ENCODE data around the gene PPP4R3A.
"Not testable (repeated sequence)": the region's sequence is repeated elsewhere in the genome, so short reads cannot be mapped to it uniquely, and the experiment has no call there.

The PPP4R3A gene

DNA sequence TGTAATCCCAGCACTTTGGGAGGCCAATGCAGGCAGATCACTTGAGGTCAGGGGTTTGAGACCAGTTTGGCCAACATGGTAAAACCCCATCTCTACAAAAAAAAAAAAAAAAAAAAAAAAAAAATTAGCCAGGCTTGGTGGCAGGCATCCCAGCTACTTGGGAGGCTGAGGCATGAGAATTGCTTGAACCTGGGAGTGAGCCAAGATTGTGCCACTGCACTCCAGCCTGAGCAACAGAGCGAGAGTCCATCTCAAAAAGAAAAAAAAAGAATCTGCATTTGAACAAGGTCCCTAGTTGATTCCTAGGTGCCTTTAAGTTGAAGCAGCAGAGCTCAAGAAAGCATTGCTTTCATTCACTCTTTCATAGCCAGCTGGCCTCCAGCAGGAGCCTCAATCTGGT is 81.2 kb downstream of the PPP4R3A start:
- DNase-seq: not testable (repeated sequence)

DNA sequence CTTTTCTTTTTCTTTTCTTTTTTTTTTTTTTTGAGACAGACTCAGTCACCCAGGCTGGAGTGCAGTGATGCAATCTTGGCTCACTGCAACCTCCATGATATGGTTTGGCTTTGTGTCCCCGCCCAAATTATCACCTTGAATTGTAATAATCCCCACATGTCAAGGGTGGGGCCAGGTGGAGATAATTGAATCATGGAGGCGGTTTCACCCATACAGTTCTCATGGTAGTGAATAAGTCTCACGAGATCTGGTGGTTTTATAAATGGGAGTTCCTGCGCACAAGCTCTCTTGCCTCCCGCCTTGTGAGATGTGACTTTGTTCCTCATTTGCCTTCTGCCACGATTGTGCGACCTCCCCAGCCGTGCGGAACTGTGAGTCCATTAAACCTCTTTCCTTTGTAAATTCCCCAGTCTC is 84.6 kb downstream of the PPP4R3A start:
- DNase-seq: not testable (repeated sequence)

DNA sequence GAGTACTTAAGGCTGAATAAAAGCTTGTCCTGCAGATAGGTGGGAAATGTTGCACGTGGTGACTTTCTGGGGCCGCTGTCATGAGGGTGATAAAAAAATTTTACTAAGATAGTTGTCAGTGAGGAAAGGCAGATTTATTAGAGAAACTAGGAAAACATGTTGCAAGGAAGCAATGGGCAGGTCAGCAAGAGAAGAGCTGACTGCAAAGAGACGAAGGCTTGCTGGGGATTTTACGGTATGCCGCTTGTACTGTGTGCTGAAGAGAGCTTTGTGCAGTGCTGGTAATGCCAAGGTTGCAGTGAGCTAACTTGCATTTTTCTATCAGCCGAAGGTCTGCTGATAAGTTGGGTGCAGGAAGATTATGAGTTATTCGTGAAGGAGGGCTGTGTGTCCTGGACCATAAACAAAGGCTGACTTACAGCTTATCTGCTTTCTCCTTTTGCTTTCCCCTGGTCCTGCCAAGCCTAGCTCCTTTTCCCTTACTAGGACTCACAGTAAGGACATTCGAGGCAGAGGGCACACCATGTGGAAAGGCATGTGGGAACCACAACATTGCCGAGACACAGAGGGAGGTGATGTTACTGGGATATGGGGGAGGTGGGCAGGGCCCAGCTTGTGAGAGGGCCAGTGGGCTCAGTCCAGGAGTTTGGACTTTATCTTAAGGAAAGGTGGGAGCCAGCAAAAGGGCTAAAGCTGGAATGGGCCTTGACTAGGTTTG is 85.1 kb downstream of the PPP4R3A start:
- DNase-seq: no peak

DNA sequence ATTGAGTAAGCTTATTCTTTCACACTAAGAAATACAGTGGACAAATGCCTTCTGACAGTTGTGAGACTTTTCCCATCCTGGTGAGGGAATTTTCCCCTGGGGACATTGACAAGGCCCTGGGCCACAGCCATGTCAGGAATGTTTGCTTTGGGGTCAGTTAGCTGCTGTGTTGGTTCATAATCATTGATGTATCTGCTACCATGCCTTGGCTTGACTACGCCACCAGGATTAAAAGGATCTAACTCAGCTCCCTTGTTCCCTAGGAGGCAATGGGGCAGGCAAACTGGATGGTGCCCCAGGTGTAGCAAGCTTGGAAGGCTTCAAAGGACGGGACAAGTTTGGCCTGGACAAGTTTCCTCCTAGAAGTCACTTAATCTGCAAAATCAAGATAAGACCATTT is 89.4 kb downstream of the PPP4R3A start:
- no peak for DNase-seq

DNA sequence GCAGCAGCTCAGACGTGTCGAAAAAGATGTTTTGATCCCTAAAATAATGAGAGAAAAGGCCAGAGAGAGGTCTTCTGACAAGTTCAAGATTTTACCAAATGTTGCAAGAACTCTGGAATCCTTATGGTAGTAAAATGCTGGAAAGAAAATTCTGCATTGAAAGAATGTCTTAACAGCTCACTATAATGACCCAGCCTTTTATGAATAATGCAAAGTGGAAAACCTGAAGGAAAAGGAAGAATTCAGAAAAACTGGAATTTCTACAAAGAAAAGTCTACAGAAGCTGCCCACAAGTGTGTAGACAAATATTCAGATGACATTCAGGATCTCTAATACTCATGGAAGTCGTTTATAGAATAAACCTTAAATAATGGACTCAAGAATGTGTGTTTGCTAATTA is 90.7 kb downstream of the PPP4R3A start:
- DNase-seq: no peak

DNA sequence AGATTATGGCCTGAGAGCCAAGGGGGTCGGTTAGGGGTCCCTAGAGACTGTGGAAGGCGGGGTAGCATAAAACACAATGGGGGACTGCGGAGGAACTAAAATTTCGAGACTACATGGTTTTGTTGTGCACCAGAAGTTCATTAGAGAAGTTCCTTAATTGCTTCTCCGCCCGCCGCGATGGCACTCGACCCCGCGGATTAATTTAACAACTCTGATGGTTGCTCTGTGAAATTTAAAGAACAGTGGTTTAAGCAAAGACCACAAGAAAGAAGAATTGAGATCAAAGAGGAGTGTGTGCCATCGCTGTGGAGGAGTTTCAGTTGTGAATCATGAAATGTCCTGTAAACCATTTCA is 91.1 kb downstream of the PPP4R3A start:
- no peak for DNase-seq

DNA sequence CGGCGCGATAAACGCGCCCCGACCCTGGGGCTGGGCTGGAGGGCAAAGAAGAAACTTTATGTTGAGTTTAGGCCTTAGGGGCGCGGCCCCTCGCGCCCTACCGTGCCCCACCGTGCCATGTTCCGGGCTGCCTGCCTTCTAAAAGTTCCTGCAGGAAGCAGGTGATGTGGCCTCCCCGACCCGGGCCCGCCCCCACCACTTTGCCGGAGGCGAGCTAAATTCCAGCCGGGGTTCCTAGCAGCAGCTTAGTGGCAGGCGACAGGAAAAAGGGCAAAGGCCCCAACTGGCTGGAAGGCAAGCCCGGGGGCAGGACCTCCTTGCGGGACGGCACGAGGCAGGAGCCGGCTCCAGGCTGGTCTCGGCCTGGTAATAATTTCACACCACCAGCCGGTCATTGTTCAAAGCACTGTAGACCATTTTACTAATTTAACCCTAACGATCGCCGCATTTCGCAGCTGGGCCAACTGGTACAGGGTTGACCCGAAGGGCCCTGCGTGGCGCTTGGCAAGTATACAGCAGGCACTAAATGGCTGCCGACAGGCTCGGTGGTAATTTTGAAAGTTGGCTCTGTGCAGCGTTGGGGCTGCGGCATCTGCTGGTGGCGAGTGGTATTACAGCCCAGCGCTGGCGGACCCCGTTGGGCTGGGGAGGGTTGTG is 91.6 kb downstream of the PPP4R3A start:
- DNase-seq: peak; percentile 69

DNA sequence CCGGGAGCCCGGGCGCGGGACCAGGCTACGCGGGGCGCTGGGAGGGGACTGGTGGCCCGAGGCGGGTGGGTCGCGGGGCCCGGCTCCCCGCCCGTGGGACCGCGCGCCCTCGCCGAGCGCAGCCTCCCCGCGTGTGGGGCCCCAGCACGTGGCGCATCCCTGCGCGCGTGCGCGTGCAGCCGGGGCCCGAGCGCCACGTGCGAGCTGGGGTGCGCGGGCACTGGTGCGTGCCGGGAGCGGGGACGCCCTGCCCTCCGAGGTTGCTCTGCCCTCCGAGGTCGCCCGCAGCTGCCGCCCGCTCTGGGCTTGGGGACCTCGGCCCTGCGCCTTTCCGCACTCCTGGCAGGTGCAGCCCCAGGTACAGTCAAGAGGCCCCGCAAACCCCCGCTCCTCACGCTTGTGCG is 92.1 kb downstream of the PPP4R3A start:
- peak; percentile 80 for DNase-seq

DNA sequence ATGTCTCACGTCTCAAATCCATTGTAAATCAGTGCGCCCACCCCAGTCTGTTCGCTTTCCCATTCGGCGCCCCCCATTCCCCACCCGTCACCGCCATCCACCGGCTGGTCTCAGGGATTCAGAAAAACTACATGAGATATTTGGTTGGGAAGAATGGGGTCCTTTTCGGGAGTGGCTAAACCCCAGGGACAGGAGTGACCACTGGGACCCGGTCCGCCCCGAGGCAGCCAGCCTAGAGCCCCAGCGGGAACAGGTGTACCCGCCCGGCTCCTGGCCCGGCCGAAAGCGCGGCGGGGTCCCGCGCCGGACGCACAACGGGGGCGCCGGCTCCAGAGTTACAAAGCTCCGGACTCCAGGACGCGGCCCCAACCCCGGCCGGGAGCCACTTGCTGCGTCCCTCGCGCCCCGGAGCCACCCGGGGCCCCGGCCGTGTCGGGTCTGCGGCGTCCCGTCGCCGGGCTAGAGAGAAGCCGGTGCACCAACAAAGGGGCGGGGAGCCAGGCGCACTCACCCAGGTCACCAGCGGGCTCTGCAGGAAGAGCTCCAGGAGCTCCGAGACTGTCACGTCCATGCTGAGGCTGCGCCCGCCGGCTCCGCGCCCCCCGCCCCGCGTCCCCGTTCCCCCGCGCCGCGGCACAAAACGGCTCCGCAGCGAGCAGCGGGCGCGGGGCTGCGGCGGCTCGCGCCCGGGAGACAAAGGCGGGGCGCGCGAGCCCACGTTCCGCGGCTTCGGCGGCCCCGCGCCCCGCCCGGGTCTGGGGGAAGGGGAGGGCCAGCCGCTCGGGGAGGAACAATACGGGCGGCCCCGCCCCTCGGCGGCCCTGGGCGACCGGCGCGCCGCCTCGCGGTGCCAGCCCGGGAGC is 92.8 kb downstream of the PPP4R3A start, which contains the start of gene CCDC88C:
CCDC88C (minus strand) TSS at position 701 of the 863 bp plus-strand sequence; CDS start at position 571, 130 bp downstream.
- DNase-seq: peak; percentile 85

DNA sequence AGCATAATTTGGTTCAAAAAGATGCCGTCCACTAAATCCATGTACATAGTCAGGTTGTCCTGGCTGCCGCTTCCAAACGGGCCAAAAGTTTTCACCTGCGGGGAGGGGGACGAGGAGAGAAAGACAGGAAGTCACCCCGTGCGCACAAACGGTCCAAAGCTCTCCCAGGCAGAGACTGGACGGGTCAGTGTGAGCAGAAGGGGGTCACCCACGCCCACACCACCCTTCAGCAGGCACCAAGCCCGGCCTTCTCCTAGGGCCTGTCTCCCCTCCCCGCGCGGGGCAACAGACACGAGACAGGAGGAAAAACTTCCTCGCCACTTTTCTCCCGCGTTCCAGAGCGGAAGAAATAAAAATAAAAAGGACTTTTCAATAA is 93.4 kb downstream of the PPP4R3A start:
- DNase-seq: peak; percentile 32

DNA sequence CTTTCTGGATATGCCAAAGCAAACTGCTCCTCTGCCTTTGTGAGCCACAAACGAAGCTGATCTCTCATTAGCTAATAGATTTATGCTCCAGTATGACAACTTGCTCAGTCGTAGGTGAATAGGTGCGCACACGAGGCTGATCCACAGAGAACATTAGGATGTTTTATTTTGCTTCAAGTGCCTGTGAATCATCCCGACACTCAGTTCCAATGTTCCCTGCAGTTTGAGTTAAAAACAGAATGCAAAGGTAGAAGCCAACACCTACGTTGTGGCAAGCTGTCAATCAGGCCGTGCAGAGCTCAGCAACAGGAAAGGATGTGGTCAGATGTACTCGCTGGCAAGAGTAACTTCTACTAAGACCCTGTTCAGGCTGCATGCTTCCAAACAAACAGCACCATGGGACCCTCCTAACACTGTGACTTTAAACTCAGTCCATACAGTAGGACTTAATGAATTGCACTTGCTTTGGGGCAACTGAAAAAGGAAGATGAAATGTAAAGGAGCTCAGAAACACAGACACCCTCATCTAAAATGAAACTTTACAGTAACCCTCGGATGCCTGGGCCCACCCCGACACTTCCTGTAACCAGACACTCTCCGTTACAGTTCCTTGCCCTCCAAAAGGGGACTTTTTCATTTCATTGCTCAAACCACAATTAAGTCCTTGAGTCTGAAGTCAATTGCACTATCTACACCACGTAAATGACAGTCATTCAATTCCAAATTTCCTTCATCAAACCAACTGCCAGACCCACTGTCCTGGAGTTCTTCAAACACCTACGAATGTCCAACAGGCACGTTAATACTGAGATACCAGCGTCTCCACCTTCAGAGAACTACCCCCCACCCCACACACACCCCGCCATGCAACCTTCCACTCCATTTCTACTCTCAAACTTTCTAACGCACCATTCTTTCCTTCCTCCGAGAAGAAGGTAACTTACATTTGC is 94.0 kb downstream of the PPP4R3A start:
- DNase-seq: peak; percentile 75

DNA sequence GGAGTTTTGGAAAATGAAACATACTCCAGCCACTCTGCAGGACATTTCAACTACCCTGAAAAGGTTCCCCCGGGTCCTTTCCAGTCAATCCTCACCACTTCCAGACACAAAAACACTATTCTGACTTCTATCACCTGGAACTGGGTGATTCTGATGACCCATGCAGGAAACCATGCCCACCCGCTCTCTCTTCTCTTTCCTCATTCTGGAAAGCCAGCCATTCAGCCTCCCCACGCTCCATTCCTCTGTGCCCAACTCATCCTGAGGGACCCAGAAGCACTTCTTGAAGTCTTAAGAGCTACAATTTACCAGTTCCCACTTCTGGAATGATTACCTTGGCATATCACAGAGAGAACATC is 95.7 kb downstream of the PPP4R3A start:
- DNase-seq: no peak

DNA sequence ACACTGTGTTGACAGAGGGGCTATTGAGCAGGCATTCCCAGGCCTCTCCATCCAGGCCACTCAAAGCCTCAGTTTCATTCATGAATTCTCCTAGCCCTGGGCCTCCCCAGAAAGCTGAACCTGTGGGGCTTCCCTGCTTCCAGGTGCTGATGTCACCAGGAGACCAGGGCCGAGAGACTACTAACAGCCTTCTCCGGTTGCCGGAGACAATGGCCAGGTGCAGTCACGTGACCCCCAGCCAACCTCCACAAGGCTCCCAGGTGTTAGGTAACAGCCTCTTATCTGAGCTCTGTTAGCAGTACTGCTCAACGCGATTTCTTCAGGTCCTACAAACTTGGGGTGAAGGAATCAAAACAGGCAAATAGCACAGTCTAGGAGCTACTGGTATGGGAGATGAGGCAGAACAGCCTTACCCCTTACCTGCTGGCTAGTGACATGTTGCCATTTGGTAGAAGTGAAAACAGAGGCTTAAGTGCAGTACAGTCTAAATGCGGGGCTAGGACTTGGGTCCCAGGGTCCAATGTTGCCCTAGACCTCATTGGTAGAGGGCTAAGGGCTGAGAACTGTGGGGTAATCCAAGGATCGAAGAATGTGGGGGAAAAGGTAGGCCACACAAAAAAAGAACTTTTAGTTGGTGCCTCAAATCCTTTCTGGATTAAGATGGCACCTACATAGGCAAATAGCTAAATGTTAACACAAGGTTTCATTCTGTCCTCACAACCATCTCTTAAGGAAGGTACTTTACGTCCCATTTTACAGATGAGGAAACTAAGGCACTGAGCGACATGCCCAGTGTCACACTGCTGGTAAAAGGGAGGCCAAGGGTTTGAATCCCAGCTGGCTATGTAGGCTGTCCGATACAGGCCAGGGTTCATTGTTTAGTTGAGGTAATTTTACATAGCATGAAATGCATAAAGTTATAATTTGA is 96.3 kb downstream of the PPP4R3A start:
- peak; percentile 80 for DNase-seq

DNA sequence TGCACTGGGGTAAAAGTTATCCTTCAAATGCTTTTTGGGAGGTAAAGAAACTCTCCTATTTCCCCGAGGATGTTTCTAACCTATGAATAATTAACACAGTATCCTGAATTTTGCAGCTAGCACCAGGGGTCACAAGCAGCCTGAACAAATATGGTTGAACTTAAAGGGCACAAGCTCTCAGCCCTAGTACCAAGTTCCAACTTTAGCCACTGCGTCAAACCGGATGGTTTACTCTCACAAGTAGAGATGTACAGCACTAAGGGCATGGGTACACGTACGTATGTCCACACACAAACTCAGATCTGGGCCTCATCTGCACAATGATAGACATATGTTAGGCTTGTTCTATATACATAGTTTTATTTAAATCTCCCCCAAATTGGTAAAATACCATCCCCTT is 97.2 kb downstream of the PPP4R3A start:
- DNase-seq: no peak

DNA sequence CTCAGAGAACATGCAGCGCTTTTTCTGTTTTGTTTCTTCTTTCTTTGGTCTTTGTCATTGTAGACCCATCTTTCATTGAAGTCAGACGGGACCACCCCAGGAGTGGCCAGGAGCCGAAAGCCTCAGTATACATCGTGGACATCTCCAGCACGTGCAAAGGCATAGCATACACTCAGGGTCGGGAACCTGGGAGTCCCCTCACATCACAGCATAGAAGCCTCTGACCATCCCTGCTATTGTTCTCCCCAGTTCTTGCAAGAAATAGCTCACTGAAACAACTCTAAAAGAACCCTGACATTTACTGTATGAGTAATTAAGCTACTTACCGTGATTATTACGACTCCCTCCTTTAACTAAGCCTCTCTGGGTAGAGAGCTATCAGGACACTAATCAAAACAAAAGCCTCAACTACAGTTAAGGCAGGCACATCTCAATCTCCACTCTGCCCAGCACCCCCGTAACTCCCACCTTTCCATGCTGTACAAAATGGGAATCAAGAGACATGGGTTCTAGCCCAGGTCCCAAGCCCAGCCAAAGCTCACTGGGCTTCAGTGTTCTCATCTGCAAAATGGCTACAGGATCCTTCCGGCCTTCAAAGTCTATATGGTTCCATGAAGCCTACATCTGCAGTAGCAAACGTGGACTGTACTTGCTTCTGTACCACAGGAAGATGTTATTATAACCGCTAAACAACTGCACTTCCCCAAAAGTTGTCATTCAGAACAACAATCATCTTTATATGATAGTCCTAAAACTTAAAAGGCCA is 99.2 kb downstream of the PPP4R3A start:
- DNase-seq: no peak

DNA sequence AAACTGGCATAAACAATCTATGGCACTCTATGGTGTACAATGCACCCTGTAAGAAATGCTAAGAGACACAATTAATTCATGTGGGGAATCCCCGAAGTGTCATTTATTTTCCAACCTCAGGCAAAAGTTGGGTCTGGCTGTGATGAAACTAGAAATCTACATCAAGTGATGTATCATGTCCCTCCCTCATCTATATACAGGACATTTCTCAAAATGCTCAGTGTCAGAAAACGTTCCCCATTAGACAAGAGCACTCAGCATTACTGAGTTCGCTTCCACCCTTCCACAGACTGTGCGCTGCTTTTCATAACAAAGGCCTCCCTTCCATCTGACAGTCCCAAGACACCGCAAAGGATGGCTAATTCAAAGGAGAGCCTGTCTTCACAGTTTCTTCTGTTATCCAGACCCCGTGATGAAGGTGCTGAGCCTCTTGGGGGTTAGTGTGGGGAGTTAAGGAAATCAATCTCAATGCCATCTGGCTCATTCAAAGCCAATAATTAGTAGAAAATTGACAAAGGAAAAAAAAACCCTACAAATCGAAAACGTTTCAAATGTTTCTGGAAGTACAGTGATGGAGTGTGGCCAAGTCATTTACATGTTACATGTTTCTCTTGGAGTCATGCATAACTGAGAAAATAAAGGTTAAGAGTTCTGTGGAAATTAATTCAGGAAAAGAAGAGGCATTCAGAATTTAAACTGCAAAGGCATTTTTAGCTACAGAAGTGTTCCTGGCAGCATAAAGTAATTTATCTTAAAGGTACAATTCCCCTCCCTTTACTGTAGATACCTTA is 100.0 kb downstream of the PPP4R3A start:
- no peak for DNase-seq

DNA sequence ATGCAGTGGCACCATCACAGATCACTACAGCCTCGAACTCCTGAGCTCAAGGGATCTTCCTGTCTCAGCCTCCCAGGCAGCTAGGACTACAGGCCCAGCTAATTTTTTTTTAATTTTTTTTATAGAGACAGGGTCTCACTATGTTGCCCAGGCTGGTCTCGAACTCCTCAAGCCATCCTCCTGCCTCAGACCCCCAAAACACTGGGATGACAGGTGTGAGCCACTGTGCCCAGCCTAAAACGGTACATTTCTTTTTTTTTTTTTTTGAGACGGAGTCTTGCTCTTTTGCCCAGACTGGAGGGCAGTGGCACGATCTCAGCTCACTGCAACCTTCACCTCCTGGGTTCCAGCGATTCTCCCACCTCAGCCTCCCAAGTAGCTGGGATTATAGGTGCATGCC is 100.9 kb downstream of the PPP4R3A start:
- not testable (repeated sequence) for DNase-seq

All from RPMI8226 (cell line).